ENCODE measurements around the gene PARP9.

PARP9 gene

GRCh38 chr3:122514123-122515019 is 49.7 kb downstream of the PARP9 start, which contains the start of gene KPNA1:
Gene KPNA1 (minus strand): TSS chr3:122514939. CDS start chr3:122496565, 18,374 bp downstream.
- H3K9me3 ChIP-seq (ENCODE audit: insufficient read depth, low read depth, low read length) = no peaks in the 10 kb centered on the region
- H3K36me3 ChIP-seq (ENCODE audit: insufficient read depth, low read length) = no peaks in the 10 kb centered on the region
- peaks cover 47% of the 10 kb centered on the region for H3K79me2 ChIP-seq (ENCODE audit: insufficient read depth, low read length)
- peak within 1 kb of the TSS; percentile 86 for H3K4me2 ChIP-seq (ENCODE audit: low read depth, low read length, poor library complexity, severe bottlenecking)
- peaks cover 42% of the 10 kb centered on the region for H3K4me1 ChIP-seq (ENCODE audit: insufficient read depth, low read length, poor library complexity, severe bottlenecking)
- H3K9me2 ChIP-seq (replicated peaks; ENCODE audit: low read depth, low read length) = no peaks in the 10 kb centered on the region
- no peaks in the 10 kb centered on the region for H3F3A ChIP-seq (ENCODE audit: low read depth)
- H3K9ac ChIP-seq (ENCODE audit: low read depth, low read length, poor library complexity, severe bottlenecking) = peak within 1 kb of the TSS; percentile 77
- H4K20me1 ChIP-seq (ENCODE audit: insufficient read depth, low read length, poor library complexity, severe bottlenecking) = peaks cover 46% of the 10 kb centered on the region
- H2AFZ ChIP-seq (ENCODE audit: low read length) = peak within 1 kb of the TSS; percentile 99
- no peaks in the 10 kb centered on the region for H3K27me3 ChIP-seq (ENCODE audit: insufficient read depth, low read length, poor library complexity, severe bottlenecking)
- TF ChIP-seq CTCF (conservative IDR thresholded peaks at IDR 0.05; ENCODE audit: low read length) = no peak
- no peak for TF ChIP-seq EZH2phosphoT487 (IDR thresholded peaks at IDR 0.05; ENCODE audit: borderline replicate concordance)
- peak within 1 kb of the TSS; percentile 74 for H3K4me3 ChIP-seq (ENCODE audit: low read length, poor library complexity, severe bottlenecking)

GRCh38 chr3:122513386-122514122 is 50.5 kb downstream of the PARP9 start:
- Histone ChIP-seq H3F3A (ENCODE audit: low read depth) (no peaks in the 10 kb centered on the region), H3K9ac (ENCODE audit: low read depth, low read length, poor library complexity, severe bottlenecking) (peak overlapping the region; percentile 77), H3K4me3 (ENCODE audit: low read length, poor library complexity, severe bottlenecking) (peak overlapping the region; percentile 74), H3K4me2 (ENCODE audit: low read depth, low read length, poor library complexity, severe bottlenecking) (peak overlapping the region; percentile 86), H3K79me2 (ENCODE audit: insufficient read depth, low read length) (peaks cover 56% of the 10 kb centered on the region), H2AFZ (ENCODE audit: low read length) (no peak overlapping the region), H3K9me2 (replicated peaks; ENCODE audit: low read depth, low read length) (no peaks in the 10 kb centered on the region), H3K9me3 (ENCODE audit: insufficient read depth, low read depth, low read length) (no peaks in the 10 kb centered on the region), H3K27me3 (ENCODE audit: insufficient read depth, low read length, poor library complexity, severe bottlenecking) (no peaks in the 10 kb centered on the region), H4K20me1 (ENCODE audit: insufficient read depth, low read length, poor library complexity, severe bottlenecking) (peaks cover 54% of the 10 kb centered on the region), H3K36me3 (ENCODE audit: insufficient read depth, low read length) (no peaks in the 10 kb centered on the region), H3K4me1 (ENCODE audit: insufficient read depth, low read length, poor library complexity, severe bottlenecking) (peaks cover 47% of the 10 kb centered on the region)
- no peak for TF ChIP-seq CTCF (conservative IDR thresholded peaks at IDR 0.05; ENCODE audit: low read length)
- TF ChIP-seq EZH2phosphoT487 (IDR thresholded peaks at IDR 0.05; ENCODE audit: borderline replicate concordance) = no peak

DNA sequence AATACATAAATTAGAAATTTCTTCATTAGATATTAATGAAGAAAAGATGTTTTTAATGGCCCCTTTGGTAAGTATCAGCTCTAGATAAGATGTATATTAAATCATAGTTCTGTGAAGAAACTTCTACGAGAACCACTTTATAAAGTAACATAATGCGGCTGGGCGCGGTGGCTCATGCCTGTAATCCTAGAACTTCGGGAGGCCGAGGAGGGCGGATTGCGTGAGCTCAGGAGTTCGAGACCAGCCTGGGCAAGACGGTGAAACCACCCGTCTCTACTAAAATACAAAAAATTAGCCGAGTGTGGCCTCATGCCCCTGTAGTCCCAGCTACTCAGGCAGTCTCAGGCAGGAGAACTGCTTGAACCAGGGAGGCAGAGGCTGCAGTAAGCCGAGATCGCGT is 51.8 kb downstream of the PARP9 start:
- Histone ChIP-seq H3K4me1 (ENCODE audit: insufficient read depth, low read length, poor library complexity, severe bottlenecking) (peaks cover 58% of the 10 kb centered on the region), H3K79me2 (ENCODE audit: insufficient read depth, low read length) (peaks cover 68% of the 10 kb centered on the region), H4K20me1 (ENCODE audit: insufficient read depth, low read length, poor library complexity, severe bottlenecking) (peaks cover 67% of the 10 kb centered on the region), H3K9me3 (ENCODE audit: insufficient read depth, low read depth, low read length) (no peaks in the 10 kb centered on the region), H3K4me3 (ENCODE audit: low read length, poor library complexity, severe bottlenecking) (peak overlapping the region; percentile 74), H3F3A (ENCODE audit: low read depth) (no peaks in the 10 kb centered on the region), H3K4me2 (ENCODE audit: low read depth, low read length, poor library complexity, severe bottlenecking) (peak overlapping the region; percentile 86), H3K9me2 (replicated peaks; ENCODE audit: low read depth, low read length) (no peaks in the 10 kb centered on the region), H2AFZ (ENCODE audit: low read length) (no peak overlapping the region), H3K27me3 (ENCODE audit: insufficient read depth, low read length, poor library complexity, severe bottlenecking) (no peaks in the 10 kb centered on the region), H3K36me3 (ENCODE audit: insufficient read depth, low read length) (no peaks in the 10 kb centered on the region), H3K9ac (ENCODE audit: low read depth, low read length, poor library complexity, severe bottlenecking) (peak overlapping the region; percentile 34)
- TF ChIP-seq CTCF (conservative IDR thresholded peaks at IDR 0.05; ENCODE audit: low read length) (no peak), EZH2phosphoT487 (IDR thresholded peaks at IDR 0.05; ENCODE audit: borderline replicate concordance) (no peak)

All from Loucy (cell line).